Measurements from ENCODE around the gene HUS1. TPM values are rescaled to one million over a fixed set of nuclear protein-coding genes. Genes with fewer than 3 reads are reported as not detected.

Gene HUS1
- total and polyA plus RNA-seq, 12 donors = 8.3 to 45.1 (median 31.2) TPM

DNA sequence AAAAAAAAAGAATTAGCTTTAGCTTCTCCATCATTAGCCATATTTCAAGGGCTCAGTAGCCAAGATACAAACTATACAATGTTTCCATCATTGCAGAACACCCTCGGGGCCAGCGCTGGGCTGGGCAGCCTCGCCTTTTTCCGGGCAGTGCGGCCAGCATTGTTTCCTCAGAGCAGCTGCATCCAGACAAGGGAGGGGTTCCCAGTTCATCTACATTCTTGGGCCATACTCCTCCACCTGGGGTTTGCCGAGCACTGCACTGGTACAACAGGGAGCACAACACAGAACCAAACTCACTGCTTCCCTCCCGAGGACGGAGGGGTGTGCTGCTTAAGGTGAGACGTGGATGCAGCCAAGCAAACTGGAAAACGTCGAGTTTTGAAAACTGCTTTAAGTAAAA, 28.7 kb downstream of the HUS1 start:
- TF ChIP-seq, protein P1, sequence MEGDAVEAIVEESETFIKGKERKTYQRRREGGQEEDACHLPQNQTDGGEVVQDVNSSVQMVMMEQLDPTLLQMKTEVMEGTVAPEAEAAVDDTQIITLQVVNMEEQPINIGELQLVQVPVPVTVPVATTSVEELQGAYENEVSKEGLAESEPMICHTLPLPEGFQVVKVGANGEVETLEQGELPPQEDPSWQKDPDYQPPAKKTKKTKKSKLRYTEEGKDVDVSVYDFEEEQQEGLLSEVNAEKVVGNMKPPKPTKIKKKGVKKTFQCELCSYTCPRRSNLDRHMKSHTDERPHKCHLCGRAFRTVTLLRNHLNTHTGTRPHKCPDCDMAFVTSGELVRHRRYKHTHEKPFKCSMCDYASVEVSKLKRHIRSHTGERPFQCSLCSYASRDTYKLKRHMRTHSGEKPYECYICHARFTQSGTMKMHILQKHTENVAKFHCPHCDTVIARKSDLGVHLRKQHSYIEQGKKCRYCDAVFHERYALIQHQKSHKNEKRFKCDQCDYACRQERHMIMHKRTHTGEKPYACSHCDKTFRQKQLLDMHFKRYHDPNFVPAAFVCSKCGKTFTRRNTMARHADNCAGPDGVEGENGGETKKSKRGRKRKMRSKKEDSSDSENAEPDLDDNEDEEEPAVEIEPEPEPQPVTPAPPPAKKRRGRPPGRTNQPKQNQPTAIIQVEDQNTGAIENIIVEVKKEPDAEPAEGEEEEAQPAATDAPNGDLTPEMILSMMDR (IDR thresholded peaks at IDR 0.05) = no peak
- no peak for TF ChIP-seq POLR2A (IDR thresholded peaks at IDR 0.05)
- Histone ChIP-seq H3K27ac (no peak overlapping the region), H3K4me3 (no peak overlapping the region), H3K27me3 (no peaks in the 10 kb centered on the region), H3K36me3 (replicated peaks in 1 of 2) (peaks cover 0 to 10% of the 10 kb centered on the region in 2 donors), H3K9me3 (replicated peaks in 1 of 3) (no peaks in the 10 kb centered on the region), H3K4me1 (replicated peaks in 1 of 2) (no peaks in the 10 kb centered on the region)
- WGBS, 4 donors = 74 to 84% (median 76%) methylated on average over 11 of the region's 11 CpGs
- DNase-seq = no peak
- intact Hi-C loops (cut with DNase I) = no loop called here

DNA sequence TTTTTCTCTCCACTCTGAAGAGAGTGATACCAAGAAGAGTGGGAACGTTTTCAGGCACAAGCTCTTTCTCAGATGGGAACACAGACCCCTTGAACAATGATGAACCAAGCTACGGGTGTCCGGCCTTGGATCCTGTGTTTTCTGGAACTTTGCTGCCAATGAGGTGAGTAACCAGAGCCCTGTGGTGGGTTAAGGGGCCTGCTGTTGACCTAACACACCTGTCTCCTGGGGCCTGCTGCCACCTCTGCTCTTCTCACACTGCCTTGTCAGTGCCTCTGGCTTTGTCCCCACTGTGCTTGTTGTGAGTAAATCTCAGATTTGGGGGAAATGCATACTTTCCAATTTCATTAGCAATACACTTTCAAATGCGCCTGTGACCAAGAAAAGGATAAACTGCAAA, 29.7 kb downstream of the HUS1 start:
- no peaks in the 10 kb centered on the region for H3K27me3 ChIP-seq
- no peak overlapping the region for H3K27ac ChIP-seq
- WGBS, 4 donors = 73 to 85% (median 83%) methylated on average over 4 of the region's 4 CpGs
- no peak overlapping the region for H3K4me3 ChIP-seq
- TF ChIP-seq POLR2A (IDR thresholded peaks at IDR 0.05) = no peak
- TF ChIP-seq, protein P1 (IDR thresholded peaks at IDR 0.05) = no peak
- H3K4me1 ChIP-seq (replicated peaks in 1 of 2) = no peaks in the 10 kb centered on the region
- intact Hi-C loops (cut with DNase I) = loop anchor here (5.0 to 10.0 kb wide), 3 partner anchors 155 to 203 kb away; no protein-coding TSS in a partner anchor
- no peak for DNase-seq
- H3K9me3 ChIP-seq (replicated peaks in 1 of 3) = no peaks in the 10 kb centered on the region
- H3K36me3 ChIP-seq (replicated peaks in 1 of 2) = peaks cover 0 to 4% of the 10 kb centered on the region in 2 donors

DNA sequence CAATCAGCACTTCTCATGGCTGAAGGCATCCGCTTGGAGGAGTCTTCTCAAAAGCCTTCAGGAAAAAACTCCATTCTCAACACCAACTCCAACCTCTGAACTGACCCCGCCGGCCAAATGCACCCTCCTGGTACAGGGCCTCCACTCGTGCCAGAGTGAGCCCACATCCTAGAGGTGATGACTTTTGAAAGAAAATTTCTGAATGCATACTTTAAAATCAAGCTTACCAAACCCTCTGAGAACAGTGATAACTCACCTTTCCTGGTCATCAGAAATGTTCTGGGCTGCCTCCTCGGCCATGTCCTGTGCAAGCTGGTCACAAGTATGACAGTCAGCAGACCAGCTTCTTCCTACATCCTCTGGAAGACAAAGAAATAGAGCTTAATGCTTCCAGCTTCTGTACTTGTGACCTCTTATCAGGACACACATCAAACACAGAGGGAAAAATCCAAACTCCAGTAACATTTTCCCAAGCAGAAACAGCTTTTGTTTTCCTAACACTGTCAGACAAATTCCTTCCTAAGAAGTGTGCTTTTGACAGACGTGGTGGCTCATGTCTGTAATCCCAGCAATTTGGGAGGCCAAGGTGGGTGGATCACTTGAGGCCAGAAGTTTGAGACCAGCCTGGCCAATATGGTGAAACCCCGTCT, 31.1 kb downstream of the HUS1 start, which contains the start of gene PKD1L1:
Gene PKD1L1 (minus strand): TSS at position 326 of the 650 bp plus-strand sequence. CDS start 26 bp downstream, at position 300.
- Histone ChIP-seq H3K4me1 (replicated peaks in 1 of 2) (no peaks in the 10 kb centered on the region), H3K4me3 (no peak within 1 kb of the TSS), H3K36me3 (replicated peaks in 1 of 2) (no peaks in the 10 kb centered on the region), H3K27me3 (no peaks in the 10 kb centered on the region), H3K9me3 (replicated peaks in 1 of 3) (no peaks in the 10 kb centered on the region), H3K27ac (no peak within 1 kb of the TSS)
- no peak for DNase-seq
- intact Hi-C loops (cut with DNase I) = loop anchor here (5.0 to 10.0 kb wide), 3 partner anchors 157 to 204 kb away; no protein-coding TSS in a partner anchor
- 78 to 84% (median 79%) methylated on average over 7 of the region's 7 CpGs for WGBS, 4 donors
- TF ChIP-seq, protein P1 (IDR thresholded peaks at IDR 0.05) = no peak
- no peak for TF ChIP-seq POLR2A (IDR thresholded peaks at IDR 0.05)

DNA sequence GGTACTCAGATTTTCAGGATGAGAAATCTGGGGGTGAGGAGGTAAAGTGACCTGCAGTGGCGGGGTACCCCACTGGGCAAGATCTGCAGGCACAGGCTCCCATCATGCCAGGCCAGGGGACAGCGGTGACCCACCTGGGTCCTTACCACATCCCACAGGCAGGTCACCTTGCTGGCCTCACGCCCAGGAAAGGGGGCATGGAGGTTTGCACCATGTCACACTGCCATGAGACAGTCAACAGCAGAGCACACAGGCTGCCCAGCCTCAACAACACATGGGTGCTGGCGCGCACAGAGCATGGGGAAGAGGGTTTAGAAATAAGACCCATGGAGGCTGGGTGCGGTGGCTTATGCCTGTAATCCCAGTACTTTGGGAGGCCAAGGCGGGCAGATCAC, 32.1 kb downstream of the HUS1 start:
- no peak overlapping the region for H3K4me3 ChIP-seq
- no peaks in the 10 kb centered on the region for H3K9me3 ChIP-seq (replicated peaks in 1 of 3)
- H3K27me3 ChIP-seq = no peaks in the 10 kb centered on the region
- H3K4me1 ChIP-seq (replicated peaks in 1 of 2) = no peaks in the 10 kb centered on the region
- no peak for DNase-seq
- H3K36me3 ChIP-seq (replicated peaks in 1 of 2) = no peaks in the 10 kb centered on the region
- 96 to 97% (median 97%) methylated on average over 7 of the region's 7 CpGs for WGBS, 4 donors
- TF ChIP-seq, protein P1 (IDR thresholded peaks at IDR 0.05) = no peak
- TF ChIP-seq POLR2A (IDR thresholded peaks at IDR 0.05) = no peak
- H3K27ac ChIP-seq = no peak overlapping the region
- intact Hi-C loops (cut with DNase I) = loop anchor here (5.0 to 10.0 kb wide), 3 partner anchors 157 to 205 kb away; no protein-coding TSS in a partner anchor

All from adrenal gland (tissue), 12 donors.